Activated CD4-positive, alpha-beta T cell treated with anti-CD3 and anti-CD28 coated beads, Interleukin-2, amount 10 ng/mL, durations not matched to agents 24 days and 14 days (primary cell): ENCODE data around the gene LRRC23. TPM values are rescaled to one million over a fixed set of nuclear protein-coding genes. Genes with fewer than 3 reads are reported as not detected.
"Not testable (repeated sequence)": the region's sequence is repeated elsewhere in the genome, so short reads cannot be mapped to it uniquely, and the experiment has no call there.

ENCODE experiments used
- DNase-seq: peaks from one replicate; pipeline ENCODE4 v3.0.0; 2022
- H3K27ac Mint-ChIP-seq: one replicate; pipeline ENCODE4 v1.8.0; 2022; ENCODE audit warnings: mild to moderate bottlenecking, mixed read lengths
- H3K27me3 Mint-ChIP-seq: one replicate; pipeline ENCODE4 v1.8.0; 2022; ENCODE audit warnings: mixed read lengths
- H3K36me3 Mint-ChIP-seq: one replicate; pipeline ENCODE4 v1.8.0; 2022; ENCODE audit warnings: low read depth, mild to moderate bottlenecking, mixed read lengths
- H3K4me1 Mint-ChIP-seq: one replicate; pipeline ENCODE4 v1.8.0; 2021; ENCODE audit warnings: mixed read lengths
- H3K4me3 Mint-ChIP-seq: one replicate; pipeline ENCODE4 v1.8.0; 2022; ENCODE audit warnings: mild to moderate bottlenecking, moderate library complexity, mixed read lengths
- H3K9me3 Mint-ChIP-seq: one replicate; pipeline ENCODE4 v1.8.0; 2021; ENCODE audit warnings: mixed read lengths
- intact Hi-C: fragments of 100-400 bp; cut with micrococcal nuclease; formaldehyde crosslinking; loops from one replicate; pipeline ENCODE4 v1.15.1; 2023
- total RNA-seq: library from RNA; stranded (reverse); gene quantifications from 2 replicates; pipeline ENCODE4 v1.2.3, GENCODE V29; 2022

LRRC23 gene
- total RNA-seq, 1 donor from 2014 or later = 6.6 TPM

GRCh38 chr12:6868211-6869048 is 36.2 kb upstream of the LRRC23 start:
- Mint-ChIP-seq H3K9me3 (no peaks in the 10 kb centered on the region), H3K4me1 (peaks cover 50% of the 10 kb centered on the region), H3K4me3 (peak overlapping the region; percentile 89), H3K27ac (peak overlapping the region; percentile 93), H3K36me3 (peaks cover 70% of the 10 kb centered on the region), H3K27me3 (no peaks in the 10 kb centered on the region)
- intact Hi-C loops = loop anchor here (1.0 kb wide), 1 partner anchor 334 kb away; the partner anchor contains the start of gene GAPDH
- DNase-seq = peak; percentile 73

DNA sequence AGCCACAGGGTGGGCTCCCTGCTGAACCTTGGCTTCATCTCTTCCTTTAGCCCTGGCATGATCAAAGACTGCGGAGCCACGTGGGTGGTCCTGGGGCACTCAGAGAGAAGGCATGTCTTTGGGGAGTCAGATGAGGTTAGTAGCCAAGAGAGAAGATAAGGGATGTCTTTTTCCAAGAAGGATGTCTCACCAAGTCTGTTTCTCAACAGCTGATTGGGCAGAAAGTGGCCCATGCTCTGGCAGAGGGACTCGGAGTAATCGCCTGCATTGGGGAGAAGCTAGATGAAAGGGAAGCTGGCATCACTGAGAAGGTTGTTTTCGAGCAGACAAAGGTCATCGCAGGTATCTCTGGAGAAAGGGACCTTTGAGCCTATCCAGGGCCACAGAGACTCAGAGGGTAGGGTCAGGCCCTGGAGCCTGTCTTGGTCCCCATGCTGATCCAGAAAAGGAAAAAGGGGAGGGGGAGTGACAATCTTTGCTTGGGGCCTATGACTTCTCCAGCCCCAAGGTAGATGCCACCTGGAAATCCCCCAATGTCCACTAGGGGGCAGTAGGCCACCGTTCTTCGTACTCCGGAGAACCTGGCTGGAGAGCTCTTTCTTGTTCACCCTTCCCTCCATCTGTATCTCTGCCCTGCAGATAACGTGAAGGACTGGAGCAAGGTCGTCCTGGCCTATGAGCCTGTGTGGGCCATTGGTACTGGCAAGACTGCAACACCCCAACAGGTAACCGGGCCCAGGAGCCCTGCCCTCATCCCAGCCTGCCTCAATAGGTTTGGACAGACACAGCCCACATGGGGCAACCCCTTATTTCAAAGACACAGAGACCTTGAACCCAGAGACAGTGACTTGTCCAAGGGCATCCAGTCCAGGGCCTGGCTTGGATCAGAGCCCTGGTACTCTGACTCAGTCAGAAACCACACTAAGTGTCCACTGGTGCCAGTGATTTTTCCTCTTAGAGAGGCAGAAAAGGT is 35.3 kb upstream of the LRRC23 start:
- Mint-ChIP-seq H3K9me3 (no peaks in the 10 kb centered on the region), H3K27ac (peak overlapping the region; percentile 93), H3K27me3 (no peaks in the 10 kb centered on the region), H3K4me3 (peak overlapping the region; percentile 89), H3K36me3 (peaks cover 68% of the 10 kb centered on the region), H3K4me1 (peaks cover 54% of the 10 kb centered on the region)
- peak; percentile 96 for DNase-seq
- intact Hi-C loops = loop anchor here (5.0 kb wide), 3 partner anchors 68 to 262 kb away; partner anchors contain the start of genes CHD4 and LPCAT3

DNA sequence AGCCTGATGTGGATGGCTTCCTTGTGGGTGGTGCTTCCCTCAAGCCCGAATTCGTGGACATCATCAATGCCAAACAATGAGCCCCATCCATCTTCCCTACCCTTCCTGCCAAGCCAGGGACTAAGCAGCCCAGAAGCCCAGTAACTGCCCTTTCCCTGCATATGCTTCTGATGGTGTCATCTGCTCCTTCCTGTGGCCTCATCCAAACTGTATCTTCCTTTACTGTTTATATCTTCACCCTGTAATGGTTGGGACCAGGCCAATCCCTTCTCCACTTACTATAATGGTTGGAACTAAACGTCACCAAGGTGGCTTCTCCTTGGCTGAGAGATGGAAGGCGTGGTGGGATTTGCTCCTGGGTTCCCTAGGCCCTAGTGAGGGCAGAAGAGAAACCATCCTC is 34.3 kb upstream of the LRRC23 start:
- intact Hi-C loops = loop anchor here (5.0 kb wide), 3 partner anchors 67 to 263 kb away; partner anchors contain the start of genes CHD4 and LPCAT3
- Mint-ChIP-seq H3K4me3 (peak overlapping the region; percentile 89), H3K4me1 (peaks cover 57% of the 10 kb centered on the region), H3K27ac (peak overlapping the region; percentile 93), H3K36me3 (peaks cover 64% of the 10 kb centered on the region)
- H3K9me3 Mint-ChIP-seq, DNase-seq, H3K27me3 Mint-ChIP-seq: not testable (repeated sequence)

- intact Hi-C loops = loop anchor here (5.0 kb wide), 3 partner anchors 66 to 264 kb away; partner anchors contain the start of genes CHD4 and LPCAT3
- H3K4me1 Mint-ChIP-seq = peaks cover 58% of the 10 kb centered on the region
Measured at GRCh38 chr12:6871052-6871957, 33.3 kb upstream of the LRRC23 start.

GRCh38 chr12:6872073-6873048 is 32.3 kb upstream of the LRRC23 start:
- intact Hi-C loops = loop anchor here (1.0 to 5.0 kb wide), 11 partner anchors 19 to 338 kb away; partner anchors contain the start of genes C1RL, CHD4, ENO2 and GAPDH
- Mint-ChIP-seq H3K4me3 (peak overlapping the region; percentile 89), H3K36me3 (peaks cover 64% of the 10 kb centered on the region), H3K27me3 (no peaks in the 10 kb centered on the region), H3K9me3 (no peaks in the 10 kb centered on the region), H3K4me1 (peaks cover 50% of the 10 kb centered on the region), H3K27ac (peak overlapping the region; percentile 87)
- DNase-seq = peak; percentile 97

More at GRCh38 chr12:6871052-6871957, 33.3 kb upstream of the LRRC23 start:
- H3K36me3 Mint-ChIP-seq = peaks cover 61% of the 10 kb centered on the region
- peak; percentile 86 for DNase-seq
- no peaks in the 10 kb centered on the region for H3K27me3 Mint-ChIP-seq
- H3K9me3 Mint-ChIP-seq = no peaks in the 10 kb centered on the region
- peak overlapping the region; percentile 89 for H3K4me3 Mint-ChIP-seq
- H3K27ac Mint-ChIP-seq = peak overlapping the region; percentile 87

- intact Hi-C loops = loop anchor here (1.0 to 5.0 kb wide), 11 partner anchors 18 to 339 kb away; partner anchors contain the start of genes C1RL, CHD4, ENO2 and GAPDH
- Mint-ChIP-seq H3K27me3 (no peaks in the 10 kb centered on the region), H3K36me3 (peaks cover 59% of the 10 kb centered on the region), H3K4me1 (peaks cover 50% of the 10 kb centered on the region), H3K4me3 (peak within 1 kb of the TSS; percentile 89), H3K27ac (peak within 1 kb of the TSS; percentile 88), H3K9me3 (no peaks in the 10 kb centered on the region)
- peak; percentile 100 for DNase-seq
Measured at GRCh38 chr12:6873094-6874014, 31.3 kb upstream of the LRRC23 start, which contains the start of gene SPSB2. TSS of gene SPSB2 (minus strand) at chr12:6873303. CDS start at chr12:6872901, 402 bp downstream.

- peak overlapping the region; percentile 89 for H3K4me3 Mint-ChIP-seq
- peak overlapping the region; percentile 88 for H3K27ac Mint-ChIP-seq
- H3K9me3 Mint-ChIP-seq, DNase-seq, H3K27me3 Mint-ChIP-seq: not testable (repeated sequence)
- peaks cover 44% of the 10 kb centered on the region for H3K4me1 Mint-ChIP-seq
- peaks cover 54% of the 10 kb centered on the region for H3K36me3 Mint-ChIP-seq
- intact Hi-C loops = loop anchor here (5.0 kb wide), 3 partner anchors 63 to 267 kb away; partner anchors contain the start of genes CHD4 and LPCAT3
Measured at GRCh38 chr12:6874015-6874368, 30.6 kb upstream of the LRRC23 start.

- H3K9me3 Mint-ChIP-seq, intact Hi-C loops, H3K27ac Mint-ChIP-seq, H3K4me3 Mint-ChIP-seq, H3K27me3 Mint-ChIP-seq, DNase-seq, H3K4me1 Mint-ChIP-seq: not testable (repeated sequence)
- peaks cover 29% of the 10 kb centered on the region for H3K36me3 Mint-ChIP-seq
Measured at GRCh38 chr12:6879824-6880223, 24.8 kb upstream of the LRRC23 start.

DNA sequence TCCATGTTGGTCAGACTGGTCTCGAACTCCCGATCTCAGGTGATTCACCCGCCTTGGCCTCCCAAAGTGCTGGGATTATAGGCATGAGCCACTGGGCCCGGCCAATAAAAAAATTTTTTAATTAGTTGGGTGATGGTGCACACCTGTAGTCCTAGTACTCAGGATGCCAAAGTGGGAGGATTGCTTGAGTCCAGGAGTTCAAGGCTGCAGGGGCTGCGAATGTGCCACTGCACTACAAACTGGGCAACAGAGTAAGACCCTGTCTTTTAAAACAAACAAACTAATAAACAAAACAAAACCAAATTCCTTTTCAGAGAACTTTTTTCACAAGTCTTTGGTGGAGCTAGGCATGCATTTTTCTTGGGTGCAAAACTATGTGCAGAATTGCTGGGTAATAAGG is 21.4 kb upstream of the LRRC23 start:
- H3K4me1 Mint-ChIP-seq = peaks cover under 1% of the 10 kb centered on the region
- H3K27ac Mint-ChIP-seq = no peak overlapping the region
- intact Hi-C loops = no loop called here
- H3K9me3 Mint-ChIP-seq = no peaks in the 10 kb centered on the region
- no peak overlapping the region for H3K4me3 Mint-ChIP-seq
- peaks cover 21% of the 10 kb centered on the region for H3K36me3 Mint-ChIP-seq
- H3K27me3 Mint-ChIP-seq = no peaks in the 10 kb centered on the region
- DNase-seq = no peak

GRCh38 chr12:6883683-6884082 is 20.9 kb upstream of the LRRC23 start:
- Mint-ChIP-seq H3K27me3 (no peaks in the 10 kb centered on the region), H3K36me3 (peaks cover 24% of the 10 kb centered on the region), H3K4me3 (no peak overlapping the region), H3K9me3 (no peaks in the 10 kb centered on the region), H3K27ac (no peak overlapping the region), H3K4me1 (peaks cover 3% of the 10 kb centered on the region)
- intact Hi-C loops = no loop called here
- DNase-seq = no peak

- intact Hi-C loops = no loop called here
- Mint-ChIP-seq H3K4me1 (peaks cover 3% of the 10 kb centered on the region), H3K9me3 (no peaks in the 10 kb centered on the region), H3K36me3 (peaks cover 22% of the 10 kb centered on the region), H3K4me3 (no peak overlapping the region), H3K27ac (no peak overlapping the region), H3K27me3 (no peaks in the 10 kb centered on the region)
- no peak for DNase-seq
Measured at GRCh38 chr12:6884539-6884938, 20.1 kb upstream of the LRRC23 start.
